ENCODE measurements around the gene SORL1.

SORL1 gene

DNA sequence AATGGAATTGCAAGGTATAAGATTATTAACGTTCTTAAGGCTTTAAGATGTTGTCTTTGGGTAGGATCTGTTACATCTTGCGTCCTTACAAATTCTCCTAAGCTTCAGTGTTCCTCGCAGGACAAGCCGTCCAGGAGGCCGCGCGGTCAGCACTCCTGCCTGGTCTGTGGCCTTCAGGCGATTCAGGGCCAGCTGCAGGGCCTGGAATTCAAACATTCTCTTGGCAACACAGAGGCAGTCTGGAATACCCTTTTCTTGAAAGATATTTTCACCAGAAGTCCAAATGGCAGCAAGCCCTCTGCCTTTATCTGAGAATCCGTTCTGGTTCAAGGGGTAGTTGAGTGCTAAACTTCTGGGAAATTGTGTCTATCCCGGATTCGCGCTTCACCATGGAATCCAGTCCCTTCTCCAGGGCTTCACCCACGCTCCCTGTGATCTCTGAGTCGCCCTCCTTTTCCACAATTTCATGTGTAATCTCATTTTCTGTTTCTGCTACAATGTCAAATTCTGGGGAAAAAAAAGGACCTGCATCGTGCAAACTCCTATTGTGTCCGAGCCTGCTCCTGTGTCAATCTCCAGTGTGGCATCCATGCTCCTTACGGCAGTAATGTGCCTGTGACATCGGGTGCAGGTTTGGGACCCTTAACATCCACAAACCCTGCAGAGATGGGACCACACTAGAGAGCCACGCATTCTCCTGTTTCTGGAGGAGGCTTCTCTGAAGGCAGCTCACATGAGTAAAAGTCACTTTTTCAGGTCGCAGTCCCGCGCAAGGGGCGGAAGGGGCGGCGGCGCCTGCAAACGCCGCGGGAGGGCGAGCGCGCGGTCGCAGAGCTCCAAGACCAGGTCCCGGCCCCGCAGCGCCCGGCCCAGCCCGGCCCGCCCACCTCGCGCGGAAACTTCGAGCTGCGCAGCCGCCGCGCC lies 25.4 kb upstream of the SORL1 start:
- no peak for DNase-seq

DNA sequence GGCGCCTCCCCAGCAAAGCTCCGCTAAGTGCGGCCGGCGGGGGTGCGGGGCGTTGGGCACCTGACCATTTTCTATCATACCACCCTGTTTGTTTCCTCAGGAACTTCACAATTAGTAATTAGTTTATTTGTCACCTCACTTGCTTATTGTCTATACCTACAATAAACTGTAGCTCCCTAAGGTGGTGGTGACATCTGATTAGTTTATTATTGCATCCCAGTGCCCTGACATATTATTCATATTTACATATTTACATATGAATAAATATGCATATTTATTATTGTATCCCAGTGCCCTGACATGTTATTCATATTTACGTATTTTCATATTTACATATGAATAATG lies 24.7 kb upstream of the SORL1 start:
- no peak for DNase-seq

DNA sequence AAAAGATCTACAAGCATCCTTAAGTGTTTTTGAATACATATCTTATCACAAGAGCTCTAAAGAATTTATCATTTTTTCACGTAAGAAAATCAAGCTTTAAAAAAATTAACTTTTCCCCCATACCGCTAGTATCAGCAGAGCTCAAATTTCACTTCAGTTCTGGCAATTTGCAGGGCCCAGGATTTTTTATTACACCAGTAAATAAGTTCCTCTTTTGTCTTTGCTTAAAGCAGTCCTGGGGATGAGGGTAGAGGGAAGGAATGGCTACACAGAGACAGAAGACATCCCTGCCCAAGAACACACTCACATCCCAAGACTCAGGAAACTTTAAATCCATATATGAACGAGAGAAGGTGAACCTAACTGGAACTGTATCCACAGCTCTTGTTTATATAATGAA lies 22.6 kb upstream of the SORL1 start:
- no peak for DNase-seq

DNA sequence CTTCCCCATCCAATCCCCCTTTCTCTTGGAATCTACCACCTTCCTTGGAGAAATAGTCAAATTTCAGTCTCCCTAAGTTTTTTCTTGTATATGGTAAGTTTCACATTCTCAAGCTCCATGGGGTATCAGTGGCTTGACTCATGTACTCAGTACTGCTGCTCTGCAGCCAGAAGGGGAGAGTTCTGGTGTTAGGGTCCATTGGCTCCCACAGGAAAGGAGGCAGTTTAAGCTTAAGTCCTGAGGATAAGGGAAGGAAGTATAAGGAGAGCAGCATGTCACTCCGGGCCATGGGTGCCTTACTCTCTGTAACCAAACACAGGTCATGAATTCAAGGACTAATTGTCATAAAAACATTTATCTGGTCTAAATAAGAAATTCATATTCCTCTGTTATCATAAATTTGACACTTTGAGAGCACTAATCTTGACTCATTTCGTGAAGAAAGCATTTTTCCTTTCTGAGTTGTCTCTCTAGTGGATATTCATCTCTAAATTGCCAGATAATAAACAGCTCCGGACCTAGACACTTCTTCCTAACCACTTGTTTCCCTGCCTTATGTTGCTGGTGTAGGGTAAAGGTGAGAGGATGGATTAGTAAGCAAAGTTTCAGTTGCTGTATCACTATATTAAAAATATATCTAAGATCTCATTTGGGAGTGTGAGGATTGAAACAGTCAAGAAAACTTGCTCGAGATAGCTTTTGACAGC lies 20.1 kb upstream of the SORL1 start:
- DNase-seq, result no peak

DNA sequence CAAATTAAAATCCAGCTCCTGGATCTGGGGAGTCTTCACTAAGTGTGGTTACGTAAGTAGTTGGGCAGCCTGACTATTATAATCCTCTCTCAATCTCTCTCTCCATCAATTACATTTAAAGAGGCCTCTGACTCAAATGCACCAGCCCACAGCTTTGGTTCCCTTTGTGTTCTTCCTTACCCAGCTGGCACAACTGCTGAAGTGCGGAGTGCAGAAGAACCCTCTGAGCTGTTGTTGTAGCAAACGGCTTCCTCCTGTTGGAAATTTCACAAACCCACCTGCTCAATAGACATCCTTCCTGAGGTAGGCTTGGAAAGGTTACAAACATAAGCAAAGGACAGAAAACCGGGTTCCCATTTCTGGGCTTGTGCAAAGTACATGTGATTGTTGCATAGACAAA lies 17.0 kb upstream of the SORL1 start:
- DNase-seq, result no peak

DNA sequence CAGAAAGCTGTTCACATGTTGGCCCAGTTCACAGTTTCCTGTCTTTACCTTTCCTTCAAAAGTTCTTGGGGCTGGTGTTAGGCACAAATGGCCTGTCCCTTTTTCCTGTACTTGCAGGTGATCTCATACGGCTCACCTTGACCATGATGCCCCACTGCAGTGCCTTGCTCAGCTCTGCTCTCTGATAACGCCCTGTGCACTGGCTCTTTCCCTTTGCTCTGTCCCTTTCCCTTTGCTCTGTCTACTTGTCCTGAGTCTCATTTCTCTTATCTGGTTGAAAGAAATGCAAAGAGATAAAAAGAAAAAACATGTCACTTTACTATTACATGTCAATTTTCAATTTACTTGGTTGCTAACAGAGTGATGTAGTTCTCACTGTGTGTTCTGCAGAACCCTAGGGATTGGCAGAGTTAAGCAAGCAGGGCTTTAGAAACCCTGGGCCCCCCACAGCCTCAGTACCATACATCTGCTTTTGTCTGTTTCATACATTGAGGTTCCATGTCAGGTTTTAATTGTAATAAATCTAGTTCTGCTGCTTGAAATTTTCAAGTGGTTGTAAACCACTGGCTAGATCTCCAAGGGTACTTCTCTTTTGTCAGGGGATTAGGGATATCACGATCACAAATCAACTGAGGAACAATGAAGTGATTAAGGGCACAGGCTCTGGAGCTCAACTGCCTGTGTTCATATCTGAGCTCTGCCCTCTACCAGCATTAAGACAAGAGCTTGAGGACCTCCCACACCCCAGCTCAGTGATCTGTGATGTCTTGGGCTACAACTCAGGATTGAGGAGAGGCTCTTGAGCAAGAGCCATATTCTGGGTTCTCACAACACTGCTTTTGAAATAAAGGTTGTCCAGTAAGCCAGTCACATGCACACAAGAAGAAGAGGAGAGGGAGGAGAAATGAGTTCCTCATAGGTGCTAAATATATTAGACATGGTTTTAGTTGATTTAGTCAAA lies 16.3 kb upstream of the SORL1 start:
- DNase-seq, result no peak

DNA sequence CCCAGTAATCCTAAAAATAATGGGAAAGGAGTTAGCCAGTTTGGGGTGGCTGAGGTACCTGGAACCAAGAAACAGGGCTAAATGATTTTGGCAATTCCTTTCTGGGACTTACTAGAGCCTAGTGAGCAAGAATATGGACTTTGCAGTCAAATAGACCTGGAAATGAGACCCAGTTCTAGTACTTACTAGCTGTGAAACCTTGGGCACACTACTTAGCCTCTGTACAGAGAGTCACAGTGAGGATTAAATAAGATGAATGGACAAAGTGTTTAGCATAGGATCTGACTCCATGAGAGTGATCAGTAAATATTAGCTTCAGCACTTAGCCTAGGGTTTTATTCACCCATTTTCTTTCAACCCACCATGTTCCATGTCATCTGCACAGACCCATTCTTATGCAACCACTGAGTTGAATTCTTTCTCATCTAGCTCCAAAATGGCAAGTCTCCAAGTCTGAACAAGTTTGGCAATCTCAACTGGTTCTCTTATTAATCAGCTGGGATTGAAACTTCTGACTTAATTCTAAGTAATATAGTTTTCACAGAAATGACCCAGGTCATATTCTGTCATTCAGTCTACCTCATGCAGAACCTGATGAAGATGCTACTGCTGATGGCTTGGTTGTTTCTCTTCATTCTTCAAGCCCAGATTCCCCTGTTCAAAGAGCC lies 15.0 kb upstream of the SORL1 start:
- peak; percentile 48 for DNase-seq

DNA sequence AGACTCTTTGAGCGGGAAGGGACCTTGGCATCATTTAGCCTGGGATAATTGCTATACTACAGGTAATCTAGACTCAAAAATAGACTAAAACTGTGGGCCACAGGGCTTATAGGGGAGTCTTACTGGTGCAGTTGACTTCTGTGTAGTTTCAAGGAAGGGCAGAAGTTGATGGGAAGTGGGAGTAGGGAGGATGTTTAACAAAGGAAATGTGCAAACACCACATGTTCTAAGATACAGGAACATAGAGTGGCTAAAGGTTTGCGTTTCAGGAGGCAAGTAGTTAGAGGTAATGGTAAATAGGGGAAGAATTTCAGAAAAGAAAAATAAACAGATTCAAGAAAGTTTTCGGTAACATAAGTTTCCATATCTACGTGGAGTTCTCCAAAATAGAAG lies 14.4 kb upstream of the SORL1 start:
- DNase-seq, result no peak

DNA sequence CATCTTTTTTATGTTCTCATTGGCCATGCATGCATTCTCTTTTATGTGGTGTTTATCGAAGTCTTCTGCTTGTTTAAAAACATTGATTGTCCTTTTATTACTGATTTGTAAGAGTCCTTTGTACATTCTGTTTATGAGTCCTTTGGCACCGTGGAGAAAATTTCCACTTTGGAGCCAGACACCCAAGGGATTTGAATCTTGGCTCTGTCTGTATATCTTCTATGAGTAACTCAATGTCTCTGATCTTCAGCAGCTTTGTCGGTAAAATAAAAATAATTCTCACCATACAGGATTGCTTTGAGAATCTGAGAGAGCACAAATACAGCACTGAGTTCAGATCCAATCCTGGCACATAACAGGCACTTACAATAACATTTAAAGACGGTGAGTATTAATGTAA lies 12.8 kb upstream of the SORL1 start:
- peak; percentile 10 for DNase-seq

DNA sequence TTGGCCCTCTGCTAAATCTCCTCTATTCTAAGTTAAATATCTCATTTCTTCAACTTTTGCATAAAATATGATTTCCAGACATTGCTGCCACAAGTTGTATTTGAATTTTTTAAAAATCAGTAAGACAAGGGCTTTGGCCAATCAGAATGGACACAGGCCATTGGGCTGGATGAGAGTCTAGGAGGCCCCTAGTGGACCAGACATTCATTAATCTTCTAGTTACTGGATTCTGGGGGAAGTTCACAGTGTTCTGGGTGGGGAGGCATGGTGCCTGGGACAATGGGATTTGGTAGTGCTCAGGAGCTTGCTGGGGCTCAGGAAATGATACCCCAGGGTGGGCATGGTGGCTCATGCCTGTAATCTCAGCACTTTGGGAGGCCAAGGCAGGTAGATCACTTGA lies 12.4 kb upstream of the SORL1 start:
- no peak for DNase-seq

DNA sequence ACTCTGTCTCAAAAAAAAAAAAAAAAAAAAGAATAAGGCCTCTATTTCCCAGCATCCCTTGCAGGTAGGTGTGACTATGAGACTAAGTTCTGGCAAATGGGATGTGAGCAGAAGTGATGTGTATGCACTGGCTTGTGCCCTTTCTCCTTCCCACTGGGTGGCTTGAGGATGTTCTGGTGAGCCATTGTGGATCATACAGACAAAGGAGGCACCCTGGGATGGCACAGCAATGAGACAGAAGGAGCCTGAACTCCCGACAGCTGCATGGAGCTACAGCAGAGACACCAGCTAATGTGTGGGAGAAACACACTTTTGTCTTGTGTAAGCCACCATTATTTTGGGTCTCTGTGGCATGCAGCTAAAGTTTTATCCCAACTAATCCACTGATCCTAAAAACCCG lies 10.6 kb upstream of the SORL1 start:
- DNase-seq, result no peak

DNA sequence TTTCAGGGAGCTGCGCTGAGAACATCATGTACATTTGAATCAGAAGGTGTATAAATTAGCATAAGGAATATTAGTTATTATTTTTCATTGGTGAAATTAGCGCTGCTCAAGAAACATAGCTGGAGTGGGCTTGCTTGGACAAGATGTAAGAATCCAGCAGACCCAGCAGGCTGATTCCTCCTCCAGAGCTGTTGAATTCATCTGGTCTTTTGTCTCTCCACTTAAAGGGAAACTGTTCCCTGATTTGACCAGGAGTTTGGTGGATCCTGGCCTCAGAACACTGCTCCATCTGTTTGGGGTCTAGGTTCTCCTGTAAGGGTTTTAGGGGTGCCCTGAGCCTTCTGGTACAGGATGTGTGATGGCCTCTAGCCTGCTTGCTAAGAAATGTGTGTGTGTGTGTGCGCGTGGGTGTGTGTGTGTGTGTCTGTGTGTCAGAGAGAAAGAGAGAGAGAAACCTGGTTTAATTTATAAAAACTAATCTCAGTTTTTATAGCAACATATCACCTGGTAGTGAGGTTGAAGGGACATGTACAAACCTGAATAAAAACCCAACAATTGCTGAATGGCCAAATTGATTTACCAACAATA lies 8.3 kb upstream of the SORL1 start:
- DNase-seq, result no peak

DNA sequence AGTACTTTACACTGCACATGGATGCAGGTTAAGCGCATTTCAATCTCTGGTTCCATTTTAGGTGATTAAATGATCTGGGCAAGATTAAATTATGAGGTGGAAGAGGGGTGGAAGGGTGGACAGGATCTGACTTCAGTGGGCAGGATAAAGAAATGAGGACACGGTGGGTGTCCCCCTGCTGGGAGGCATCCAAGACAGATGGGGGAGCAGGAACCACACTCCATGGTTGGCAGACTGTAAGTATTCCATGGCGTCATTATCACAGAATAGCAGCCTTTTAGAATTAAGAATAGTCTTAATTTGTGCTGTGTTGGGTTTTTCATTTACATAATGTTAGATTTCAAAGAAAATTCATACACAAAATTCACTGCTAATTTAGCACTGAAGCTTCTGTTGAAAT lies 7.6 kb upstream of the SORL1 start:
- no peak for DNase-seq

DNA sequence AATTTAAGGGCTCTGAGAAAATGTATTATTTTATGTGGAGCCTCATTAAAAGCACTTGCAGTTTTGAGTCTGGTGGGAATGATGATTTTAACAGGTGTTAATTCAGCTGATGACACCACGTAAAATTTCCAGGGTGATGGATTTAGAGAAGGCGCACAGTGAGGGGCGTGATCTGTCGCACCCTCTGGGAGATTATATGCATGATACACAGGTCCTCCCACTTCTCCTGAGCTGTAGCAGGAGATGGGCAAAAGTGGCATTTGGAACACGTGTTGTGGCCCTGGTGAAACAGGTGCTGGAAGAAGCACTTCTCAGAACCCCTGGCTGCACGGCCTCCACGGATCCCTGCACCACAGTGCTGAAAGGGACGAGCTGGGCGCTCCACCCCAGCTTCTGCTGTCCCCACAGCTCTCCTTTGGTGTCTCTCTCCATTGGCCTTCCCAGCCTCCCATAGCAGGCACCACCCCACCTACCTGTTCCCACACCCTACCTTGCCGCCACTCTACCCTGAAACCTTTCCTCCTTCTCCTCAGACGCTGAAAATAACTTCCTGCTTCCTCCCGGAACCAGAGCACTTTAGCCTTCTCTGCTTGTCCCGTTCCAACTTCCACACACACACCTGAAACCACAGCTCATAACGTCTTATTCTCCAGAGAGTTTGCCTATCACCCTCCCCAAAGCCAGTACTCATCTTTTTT lies 6.9 kb upstream of the SORL1 start:
- DNase-seq, result no peak

DNA sequence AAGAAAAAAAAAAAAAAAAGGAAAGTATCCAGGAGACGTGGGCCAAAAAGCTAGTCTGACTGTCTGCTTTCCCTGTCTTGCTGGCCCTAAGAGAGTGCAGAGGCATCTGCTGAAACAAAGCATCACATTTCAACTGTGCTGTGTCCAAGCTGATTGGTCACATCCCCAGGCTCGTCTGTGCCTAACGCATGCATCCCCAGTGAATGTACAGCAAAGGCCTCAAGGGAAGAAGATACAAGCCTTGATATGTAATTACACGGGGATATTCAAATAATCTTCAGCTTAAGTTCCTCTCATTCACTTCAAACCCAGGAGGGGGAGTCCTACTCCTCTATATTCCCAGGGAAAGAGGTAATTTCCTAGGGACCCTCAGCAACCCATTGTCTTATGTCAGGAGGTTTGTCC lies 5.4 kb upstream of the SORL1 start:
- peak; percentile 68 for DNase-seq

DNA sequence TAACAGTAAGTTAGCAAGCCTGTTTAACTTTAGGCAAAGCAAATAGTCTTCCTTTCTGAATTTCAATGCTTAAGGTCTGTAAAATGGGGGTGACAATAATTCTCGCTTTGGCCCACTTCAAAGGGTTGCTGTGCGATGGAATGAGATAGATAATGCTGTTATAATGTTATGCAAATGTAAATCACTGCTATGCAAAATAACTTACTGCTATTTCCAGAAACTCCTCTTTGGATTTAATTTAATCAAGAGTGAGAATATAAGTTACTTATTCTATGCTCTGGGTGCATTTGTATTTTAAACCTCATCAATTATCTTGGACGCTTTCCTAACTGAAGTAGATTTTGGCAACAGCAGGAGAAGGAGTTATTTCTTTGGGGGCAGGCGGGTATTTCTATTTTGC lies 4.1 kb upstream of the SORL1 start:
- no peak for DNase-seq

DNA sequence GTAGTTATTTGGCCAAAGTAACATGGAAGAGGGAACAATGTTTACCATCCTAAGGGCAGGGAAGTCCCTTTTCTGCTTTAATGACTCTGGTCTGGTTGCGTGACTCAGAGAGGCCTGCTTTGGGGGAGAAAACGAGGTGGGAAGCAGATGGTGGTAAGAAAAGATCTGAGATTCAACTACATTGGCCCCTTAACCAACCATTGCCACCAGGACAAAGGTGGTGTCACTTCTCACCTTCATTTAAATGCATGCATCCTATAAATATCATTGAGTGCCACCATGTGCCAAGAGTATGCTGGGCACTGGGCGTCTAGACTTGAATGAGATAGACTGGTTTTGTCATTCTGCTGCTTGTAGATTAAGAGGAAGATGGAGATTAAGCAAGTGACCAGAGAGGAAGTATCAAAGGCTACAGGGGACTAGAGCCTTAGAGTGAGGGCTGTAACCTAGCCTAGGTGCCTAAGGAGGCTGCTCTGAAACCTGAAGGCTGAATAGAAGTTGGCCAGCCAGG lies 3.6 kb upstream of the SORL1 start:
- DNase-seq, result no peak

DNA sequence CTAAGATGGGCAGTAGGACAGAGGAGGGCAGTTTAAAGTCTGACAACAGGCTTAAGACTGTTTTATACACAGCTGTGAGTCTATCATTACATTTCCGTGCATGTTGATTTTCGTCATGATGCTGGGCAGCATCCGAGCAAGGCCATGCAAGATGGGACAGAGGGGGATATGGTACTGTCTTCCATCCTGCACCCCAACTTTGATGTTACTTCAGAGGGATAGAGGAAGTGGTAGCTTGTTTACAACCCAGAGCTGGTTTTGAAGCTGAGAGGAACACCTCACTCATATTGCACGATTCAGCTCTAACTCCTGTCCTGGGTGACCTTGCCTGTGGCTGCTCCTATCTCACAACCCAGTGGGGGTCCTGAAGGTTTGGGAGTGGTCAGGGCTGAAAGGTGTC lies 3.0 kb upstream of the SORL1 start:
- DNase-seq, result no peak

DNA sequence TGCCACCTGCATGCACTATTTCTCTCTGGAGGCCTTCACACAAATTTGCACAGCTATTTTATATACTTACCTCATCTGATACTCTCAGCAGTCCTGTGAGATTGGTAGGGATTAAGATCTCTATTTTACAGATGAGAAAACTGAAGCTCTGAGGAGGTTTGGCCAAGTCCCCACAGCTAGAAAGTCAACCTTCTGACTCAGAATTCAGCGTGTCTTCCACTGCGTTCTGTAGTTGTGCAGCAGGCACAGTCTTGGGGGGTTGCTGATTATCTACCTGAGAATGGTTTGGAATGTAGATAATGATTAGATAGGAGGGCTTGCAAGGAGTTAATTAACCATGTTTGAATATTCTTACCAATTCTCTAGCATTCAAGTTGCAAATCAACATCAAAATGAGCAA lies 2.5 kb upstream of the SORL1 start:
- no peak for DNase-seq

DNA sequence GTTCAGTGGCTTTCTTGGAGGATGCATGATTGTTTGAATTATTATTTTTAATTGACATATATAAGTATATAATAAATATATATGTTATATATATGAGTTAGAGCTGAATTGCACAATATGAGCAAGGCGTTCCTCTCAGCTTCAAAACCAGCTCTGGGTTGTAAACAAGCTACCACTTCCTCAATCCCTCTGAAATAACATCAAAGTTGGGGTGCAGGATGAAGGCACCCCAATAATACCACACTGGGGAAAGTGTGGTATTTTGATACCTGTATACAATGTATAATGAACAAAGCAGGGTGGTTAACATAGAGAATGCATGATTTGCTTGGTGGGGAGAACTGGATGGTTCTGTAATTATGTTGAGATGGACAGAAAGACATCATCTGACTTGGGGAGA lies 1.7 kb upstream of the SORL1 start:
- DNase-seq, result no peak

DNA sequence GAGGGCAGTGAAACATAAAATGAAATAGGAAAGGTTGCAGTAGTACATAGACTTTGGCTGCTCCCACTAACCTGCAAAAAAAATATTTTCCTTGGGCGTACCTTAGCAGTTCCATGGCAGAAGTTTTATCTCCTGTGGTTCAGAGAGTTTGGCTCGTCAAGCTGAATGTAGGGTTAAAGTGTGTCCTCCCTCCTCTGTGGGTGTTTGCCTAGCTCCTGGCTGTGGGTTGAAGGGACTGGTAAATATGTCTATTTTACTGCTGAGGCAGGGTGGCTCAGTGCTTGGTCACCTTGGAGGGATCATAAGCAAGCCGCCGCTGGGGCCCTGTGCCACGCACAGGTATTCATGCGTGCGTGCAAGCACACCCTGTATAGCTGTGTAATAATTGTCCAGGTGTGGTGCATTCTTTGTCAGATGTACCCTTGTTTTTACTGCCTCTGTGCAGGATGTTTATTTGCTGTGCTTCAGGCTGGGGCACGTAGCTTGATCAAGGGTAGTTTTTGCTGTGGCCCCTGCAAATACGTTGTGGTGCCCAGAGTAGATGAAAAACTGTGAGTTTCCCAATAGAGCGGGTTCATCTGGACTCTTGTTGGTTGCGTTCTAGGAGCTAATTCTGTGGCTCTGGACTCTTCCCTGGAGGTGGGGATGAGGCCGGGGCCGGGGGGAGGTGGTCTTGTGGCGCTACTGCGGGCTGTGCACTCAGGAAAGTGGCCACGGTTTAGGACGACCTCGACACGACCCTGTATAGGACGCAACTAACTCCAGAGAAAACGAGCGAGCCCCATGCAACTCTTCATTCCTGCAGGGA lies 732 bp upstream of the SORL1 start:
- DNase-seq, result no peak
